Smooth muscle cell (in vitro differentiated cells): Measurements from ENCODE around the gene MAP2K7. TPM values are rescaled to one million over a fixed set of nuclear protein-coding genes. Genes with fewer than 3 reads are reported as not detected.

ENCODE experiments used
- DNase-seq: peaks from one replicate; lab custom pipeline; 2025; ENCODE audit not compliant: unreplicated experiment; lab: John Stamatoyannopoulos, UW
- H2AFZ ChIP-seq: fragments of 200-600 bp; sonication (generic); 2 replicates; pipeline ENCODE4 v1.6.0; 2016; ENCODE audit warnings: antibody characterized with exemption, low read depth, mild to moderate bottlenecking
- H3F3A ChIP-seq: fragments of 200-600 bp; sonication (generic); 2 replicates; pipeline ENCODE4 v1.6.0; 2017; ENCODE audit warnings: antibody characterized with exemption, low read depth
- H3K27ac ChIP-seq: fragments of 200-600 bp; sonication (generic); 2 replicates; pipeline ENCODE4 v1.5.1; 2016; ENCODE audit warnings: low read depth, mild to moderate bottlenecking
- H3K27me3 ChIP-seq: fragments of 200-600 bp; sonication (generic); 2 replicates; pipeline ENCODE4 v1.6.1; 2016; ENCODE audit warnings: low read depth, mild to moderate bottlenecking
- H3K36me3 ChIP-seq: fragments of 200-600 bp; sonication (generic); 2 replicates; pipeline ENCODE4 v1.5.1; 2016; ENCODE audit warnings: low read depth
- H3K4me1 ChIP-seq: fragments of 200-600 bp; sonication (generic); 2 replicates; pipeline ENCODE4 v1.5.1; 2016; ENCODE audit warnings: low read depth
- H3K4me2 ChIP-seq: fragments of 200-600 bp; sonication (generic); 2 replicates; pipeline ENCODE4 v1.6.0; 2016; ENCODE audit warnings: mild to moderate bottlenecking
- H3K4me3 ChIP-seq: fragments of 200-600 bp; sonication (generic); 2 replicates; pipeline ENCODE4 v1.5.1; 2016; ENCODE audit warnings: mild to moderate bottlenecking
- H3K79me2 ChIP-seq: fragments of 200-600 bp; sonication (generic); 2 replicates; pipeline ENCODE4 v1.6.0; 2016; ENCODE audit warnings: low read depth, mild to moderate bottlenecking
- H3K9ac ChIP-seq: fragments of 200-600 bp; sonication (generic); 2 replicates; pipeline ENCODE4 v1.6.0; 2016; ENCODE audit warnings: low read depth
- H3K9me3 ChIP-seq: fragments of 200-600 bp; sonication (generic); replicated peaks from 2 replicates; pipeline ENCODE4 v1.5.1; 2016; ENCODE audit warnings: low read depth
- H4K20me1 ChIP-seq: fragments of 200-600 bp; sonication (generic); 2 replicates; pipeline ENCODE4 v1.6.0; 2016; ENCODE audit warnings: low read depth
- CTCF ChIP-seq: fragments of 200-600 bp; sonication (generic); IDR thresholded peaks from 2 replicates; pipeline ENCODE4 v1.5.1; 2017; ENCODE audit warnings: borderline replicate concordance, mild to moderate bottlenecking, antibody characterized with exemption; ENCODE audit not compliant: insufficient read depth, poor library complexity, severe bottlenecking
- WGBS: methylation state at CpG from one replicate; pipeline ENCODE4 v1.1.7; 2016; ENCODE audit warnings: low lambda C conversion rate; 5-methylcytosine and 5-hydroxymethylcytosine counted together
- polyA plus RNA-seq: library from polyadenylated mRNA; unstranded; fragments of >200 nt; fragmentation: Nextera tagmentation; extraction: Ambion mirVana; gene quantifications from 2 replicates; pipeline ENCODE4 v1.2.1, GENCODE V29; 2016
- total RNA-seq: library from RNA; depleted of rRNA; stranded (reverse); fragments of >200 nt; gene quantifications from 2 replicates; pipeline ENCODE4 v1.2.3, GENCODE V29; 2014

MAP2K7 gene
- total and polyA plus RNA-seq, 2 experiments from 2014 or later = 6.7 to 9.2 TPM

- H3K79me2 ChIP-seq = no peaks in the 10 kb centered on the region
- H3K27me3 ChIP-seq = peaks cover 37% of the 10 kb centered on the region
- H3F3A ChIP-seq = peaks cover 3% of the 10 kb centered on the region
- H3K9ac ChIP-seq = no peak within 1 kb of the TSS
- no peak for TF ChIP-seq CTCF
- H2AFZ ChIP-seq = no peak within 1 kb of the TSS
- H3K36me3 ChIP-seq = no peaks in the 10 kb centered on the region
- DNase-seq = no peak
- peak within 1 kb of the TSS; percentile 84 for H3K4me2 ChIP-seq
- H3K4me1 ChIP-seq = peaks cover 4% of the 10 kb centered on the region
- peak within 1 kb of the TSS; percentile 34 for H3K4me3 ChIP-seq
- WGBS = 2% methylated on average over 42 of the region's 88 CpGs
- H4K20me1 ChIP-seq = no peaks in the 10 kb centered on the region
- H3K9me3 ChIP-seq = no peaks in the 10 kb centered on the region
- no peak within 1 kb of the TSS for H3K27ac ChIP-seq
Observed at GRCh38 chr19:7874076-7874896, 29.4 kb upstream of the MAP2K7 start, which contains the start of gene PRR36. Gene PRR36, minus strand, starts transcription at chr19:7874390. Its CDS starts 701 bp downstream, at chr19:7873689.

- DNase-seq = no peak
- Histone ChIP-seq H3K36me3 (no peaks in the 10 kb centered on the region), H3K27ac (no peak overlapping the region), H3K4me1 (peaks cover 4% of the 10 kb centered on the region), H3K79me2 (no peaks in the 10 kb centered on the region), H3K9me3 (no peaks in the 10 kb centered on the region), H3F3A (peaks cover 3% of the 10 kb centered on the region), H3K4me2 (peak overlapping the region; percentile 84), H4K20me1 (no peaks in the 10 kb centered on the region), H3K27me3 (peaks cover 37% of the 10 kb centered on the region), H3K9ac (no peak overlapping the region), H3K4me3 (peak overlapping the region; percentile 34), H2AFZ (no peak overlapping the region)
- no peak for TF ChIP-seq CTCF
- WGBS = 57% methylated on average over 12 of the region's 12 CpGs
Observed at GRCh38 chr19:7874897-7875273, 28.8 kb upstream of the MAP2K7 start.

GRCh38 chr19:7877249-7877836, 26.3 kb upstream of the MAP2K7 start:
- no peak for DNase-seq
- no peaks in the 10 kb centered on the region for H3K9me3 ChIP-seq
- peaks cover 34% of the 10 kb centered on the region for H3K27me3 ChIP-seq
- no peak overlapping the region for H2AFZ ChIP-seq
- TF ChIP-seq CTCF = no peak
- H3F3A ChIP-seq = no peaks in the 10 kb centered on the region
- no peaks in the 10 kb centered on the region for H3K79me2 ChIP-seq
- no peaks in the 10 kb centered on the region for H3K36me3 ChIP-seq
- H3K27ac ChIP-seq = no peak overlapping the region
- H3K4me2 ChIP-seq = no peak overlapping the region
- H4K20me1 ChIP-seq = no peaks in the 10 kb centered on the region
- 87% methylated on average over 6 of the region's 6 CpGs for WGBS
- peaks cover 2% of the 10 kb centered on the region for H3K4me1 ChIP-seq
- no peak overlapping the region for H3K9ac ChIP-seq
- no peak overlapping the region for H3K4me3 ChIP-seq
